Measurements from ENCODE around the gene PODXL.

The PODXL gene

DNA sequence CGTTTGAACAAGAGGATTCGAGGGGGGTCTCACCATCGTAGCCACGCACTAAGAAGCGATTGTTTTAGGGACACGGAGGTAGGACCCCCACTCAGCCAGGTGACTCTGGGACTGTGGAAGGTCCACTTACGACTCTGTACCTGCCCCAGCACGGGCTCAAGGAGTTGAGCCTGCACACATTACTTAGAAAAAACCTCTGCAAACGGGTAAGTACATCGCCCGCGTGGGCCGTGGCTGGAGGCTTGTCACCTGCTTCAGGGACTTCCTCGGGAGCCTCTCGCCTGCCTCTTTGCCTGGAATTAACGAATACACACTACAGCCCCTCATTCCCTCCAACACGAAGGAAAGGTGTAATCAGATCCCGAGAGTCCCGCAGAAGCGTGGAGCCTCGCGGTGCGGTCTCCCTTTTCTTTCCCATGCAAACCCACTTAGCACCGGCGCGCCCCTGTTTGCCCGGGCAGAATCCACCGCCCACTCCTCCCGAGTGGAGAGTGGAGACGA lies 826 bp downstream of the PODXL start:
- peak overlapping the region; percentile 52 for H3K4me3 ChIP-seq (ENCODE audit: low read depth, low read length)
- TF ChIP-seq, protein P1, sequence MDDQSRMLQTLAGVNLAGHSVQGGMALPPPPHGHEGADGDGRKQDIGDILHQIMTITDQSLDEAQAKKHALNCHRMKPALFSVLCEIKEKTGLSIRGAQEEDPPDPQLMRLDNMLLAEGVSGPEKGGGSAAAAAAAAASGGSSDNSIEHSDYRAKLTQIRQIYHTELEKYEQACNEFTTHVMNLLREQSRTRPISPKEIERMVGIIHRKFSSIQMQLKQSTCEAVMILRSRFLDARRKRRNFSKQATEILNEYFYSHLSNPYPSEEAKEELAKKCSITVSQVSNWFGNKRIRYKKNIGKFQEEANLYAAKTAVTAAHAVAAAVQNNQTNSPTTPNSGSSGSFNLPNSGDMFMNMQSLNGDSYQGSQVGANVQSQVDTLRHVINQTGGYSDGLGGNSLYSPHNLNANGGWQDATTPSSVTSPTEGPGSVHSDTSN (CRISPR knock-in tag; IDR thresholded peaks at IDR 0.05) = peak; percentile 20; the same call in 1 of the 2 replicates
- TF ChIP-seq EGR2 (tag by site-specific recombination; IDR thresholded peaks at IDR 0.05; ENCODE audit: low read depth) = peak; percentile 80
- TF ChIP-seq ZNF202 (tag by site-specific recombination; IDR thresholded peaks at IDR 0.05; ENCODE audit: borderline replicate concordance) = no peak
- TF ChIP-seq ZNF777 (tag by site-specific recombination; IDR thresholded peaks at IDR 0.05; ENCODE audit: borderline replicate concordance) = no peak
- peak; percentile 83 for TF ChIP-seq ZNF335 (tag by site-specific recombination; conservative IDR thresholded peaks at IDR 0.05)
- TF ChIP-seq ZXDB (tag by site-specific recombination; IDR thresholded peaks at IDR 0.05) = peak; percentile 44; the same call in 1 of the 2 replicates
- peak; percentile 56; the same call in 1 of the 2 replicates for TF ChIP-seq ZNF2 (tag by site-specific recombination; IDR thresholded peaks at IDR 0.05)
- TF ChIP-seq ZBTB48 (tag by site-specific recombination; IDR thresholded peaks at IDR 0.05) = 0 out of 2 replicates have a peak, but pooled peaks have one; percentile 10
- TF ChIP-seq, protein P2, sequence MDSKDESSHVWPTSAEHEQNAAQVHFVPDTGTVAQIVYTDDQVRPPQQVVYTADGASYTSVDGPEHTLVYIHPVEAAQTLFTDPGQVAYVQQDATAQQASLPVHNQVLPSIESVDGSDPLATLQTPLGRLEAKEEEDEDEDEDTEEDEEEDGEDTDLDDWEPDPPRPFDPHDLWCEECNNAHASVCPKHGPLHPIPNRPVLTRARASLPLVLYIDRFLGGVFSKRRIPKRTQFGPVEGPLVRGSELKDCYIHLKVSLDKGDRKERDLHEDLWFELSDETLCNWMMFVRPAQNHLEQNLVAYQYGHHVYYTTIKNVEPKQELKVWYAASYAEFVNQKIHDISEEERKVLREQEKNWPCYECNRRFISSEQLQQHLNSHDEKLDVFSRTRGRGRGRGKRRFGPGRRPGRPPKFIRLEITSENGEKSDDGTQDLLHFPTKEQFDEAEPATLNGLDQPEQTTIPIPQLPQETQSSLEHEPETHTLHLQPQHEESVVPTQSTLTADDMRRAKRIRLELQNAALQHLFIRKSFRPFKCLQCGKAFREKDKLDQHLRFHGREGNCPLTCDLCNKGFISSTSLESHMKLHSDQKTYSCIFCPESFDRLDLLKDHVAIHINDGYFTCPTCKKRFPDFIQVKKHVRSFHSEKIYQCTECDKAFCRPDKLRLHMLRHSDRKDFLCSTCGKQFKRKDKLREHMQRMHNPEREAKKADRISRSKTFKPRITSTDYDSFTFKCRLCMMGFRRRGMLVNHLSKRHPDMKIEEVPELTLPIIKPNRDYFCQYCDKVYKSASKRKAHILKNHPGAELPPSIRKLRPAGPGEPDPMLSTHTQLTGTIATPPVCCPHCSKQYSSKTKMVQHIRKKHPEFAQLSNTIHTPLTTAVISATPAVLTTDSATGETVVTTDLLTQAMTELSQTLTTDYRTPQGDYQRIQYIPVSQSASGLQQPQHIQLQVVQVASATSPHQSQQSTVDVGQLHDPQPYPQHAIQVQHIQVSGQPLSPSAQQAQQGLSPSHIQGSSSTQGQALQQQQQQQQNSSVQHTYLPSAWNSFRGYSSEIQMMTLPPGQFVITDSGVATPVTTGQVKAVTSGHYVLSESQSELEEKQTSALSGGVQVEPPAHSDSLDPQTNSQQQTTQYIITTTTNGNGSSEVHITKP (tag by site-specific recombination; IDR thresholded peaks at IDR 0.05) = 0 out of 2 replicates have a peak, but pooled peaks have one; percentile 13
- no peak for TF ChIP-seq ZNF16 (tag by site-specific recombination; IDR thresholded peaks at IDR 0.05; ENCODE audit: low read depth)
- no peak for TF ChIP-seq SALL2 (tag by site-specific recombination; IDR thresholded peaks at IDR 0.05; ENCODE audit: borderline replicate concordance)
- TF ChIP-seq ZNF174 (tag by site-specific recombination; IDR thresholded peaks at IDR 0.05) = no peak
- TF ChIP-seq ZBTB1 (tag by site-specific recombination; IDR thresholded peaks at IDR 0.05) = no peak
- ChIA-PET POLR2A (no interaction called here), CTCF (interaction anchor here (1.1 kb wide), 1 partner anchor 10 kb away, joined by 11 read pairs; no protein-coding TSS in a partner anchor)
- H3K27ac ChIP-seq (ENCODE audit: extremely low read depth, low read depth, low read length) = no peak overlapping the region; the same call in 1 of the 2 replicates
- no peaks in the 10 kb centered on the region for H3K9me3 ChIP-seq (ENCODE audit: control insufficient read depth, insufficient read depth, low read depth, low read length)
- no peaks in the 10 kb centered on the region for H3K36me3 ChIP-seq (ENCODE audit: control insufficient read depth in 2 of 2, insufficient read depth in 1 of 2, low read length in 2 of 2)
- H3K4me1 ChIP-seq (ENCODE audit: control insufficient read depth, insufficient read depth, low read length) = peaks cover 8% of the 10 kb centered on the region

DNA sequence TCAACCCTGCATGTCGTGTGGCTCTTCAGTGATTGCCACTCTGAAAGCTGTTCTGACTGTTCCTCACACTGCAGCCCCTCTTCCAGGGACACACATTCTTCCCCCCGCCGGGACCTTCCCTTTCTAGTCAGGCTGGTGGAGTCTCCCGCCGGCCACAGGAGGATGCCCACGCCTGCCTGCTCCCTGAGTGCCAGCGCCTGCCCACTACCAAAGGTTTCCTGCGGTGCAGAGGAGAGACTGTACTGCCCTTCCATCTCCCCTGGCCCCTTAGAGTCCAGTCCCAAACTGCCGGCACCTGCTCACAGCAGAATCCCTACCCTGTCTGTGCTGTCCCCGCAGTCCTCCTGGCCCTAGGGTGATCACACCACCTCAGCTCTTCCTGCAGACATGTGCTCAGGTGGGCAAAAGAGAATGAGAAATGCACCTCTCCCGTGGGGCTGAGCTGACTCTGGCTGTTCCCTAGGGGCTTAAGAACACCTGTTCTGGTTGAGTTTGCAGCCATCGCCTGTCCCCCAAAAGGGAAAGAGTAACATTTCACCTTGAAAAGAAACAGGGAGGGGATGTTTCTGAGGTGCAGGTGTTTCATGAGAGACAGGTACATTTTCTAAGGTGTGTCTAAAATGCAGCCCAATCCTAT lies 1.4 kb downstream of the PODXL start:
- ChIA-PET CTCF (interaction anchor here (0.8 to 1.1 kb wide), 2 partner anchors 9 to 11 kb away, joined by 3 to 11 read pairs; no protein-coding TSS in a partner anchor), POLR2A (no interaction called here)
- Histone ChIP-seq H3K27ac (ENCODE audit: extremely low read depth, low read depth, low read length) (no peak overlapping the region), H3K36me3 (ENCODE audit: control insufficient read depth in 2 of 2, insufficient read depth in 1 of 2, low read length in 2 of 2) (no peaks in the 10 kb centered on the region), H3K4me1 (ENCODE audit: control insufficient read depth, insufficient read depth, low read length) (peaks cover 8% of the 10 kb centered on the region), H3K9me3 (ENCODE audit: control insufficient read depth, insufficient read depth, low read depth, low read length) (no peaks in the 10 kb centered on the region), H3K4me3 (ENCODE audit: low read depth, low read length) (no peak overlapping the region)
- TF ChIP-seq ZNF112 (tag by site-specific recombination; IDR thresholded peaks at IDR 0.05) = no peak
- TF ChIP-seq MZF1 (tag by site-specific recombination; IDR thresholded peaks at IDR 0.05; ENCODE audit: borderline replicate concordance) = no peak
- TF ChIP-seq ZNF341 (tag by site-specific recombination; IDR thresholded peaks at IDR 0.05; ENCODE audit: low read depth) = peak; percentile 36; the same call in 1 of the 2 replicates
- TF ChIP-seq ZNF626 (tag by site-specific recombination; IDR thresholded peaks at IDR 0.05) = no peak
- TF ChIP-seq ZNF600 (tag by site-specific recombination; IDR thresholded peaks at IDR 0.05) = peak; percentile 36; the same call in 1 of the 2 replicates
- no peak for TF ChIP-seq ZNF266 (tag by site-specific recombination; IDR thresholded peaks at IDR 0.05; ENCODE audit: low read depth)
- no peak for TF ChIP-seq ZNF426 (tag by site-specific recombination; IDR thresholded peaks at IDR 0.05)
- TF ChIP-seq ZNF777 (tag by site-specific recombination; IDR thresholded peaks at IDR 0.05; ENCODE audit: borderline replicate concordance) = no peak
- TF ChIP-seq ZNF10 (tag by site-specific recombination; IDR thresholded peaks at IDR 0.05) = peak; percentile 64; the same call in 1 of the 2 replicates
- no peak for TF ChIP-seq SP2 (tag by site-specific recombination; IDR thresholded peaks at IDR 0.05)
- TF ChIP-seq WT1 (tag by site-specific recombination; IDR thresholded peaks at IDR 0.05) = no peak
- TF ChIP-seq, protein P3, sequence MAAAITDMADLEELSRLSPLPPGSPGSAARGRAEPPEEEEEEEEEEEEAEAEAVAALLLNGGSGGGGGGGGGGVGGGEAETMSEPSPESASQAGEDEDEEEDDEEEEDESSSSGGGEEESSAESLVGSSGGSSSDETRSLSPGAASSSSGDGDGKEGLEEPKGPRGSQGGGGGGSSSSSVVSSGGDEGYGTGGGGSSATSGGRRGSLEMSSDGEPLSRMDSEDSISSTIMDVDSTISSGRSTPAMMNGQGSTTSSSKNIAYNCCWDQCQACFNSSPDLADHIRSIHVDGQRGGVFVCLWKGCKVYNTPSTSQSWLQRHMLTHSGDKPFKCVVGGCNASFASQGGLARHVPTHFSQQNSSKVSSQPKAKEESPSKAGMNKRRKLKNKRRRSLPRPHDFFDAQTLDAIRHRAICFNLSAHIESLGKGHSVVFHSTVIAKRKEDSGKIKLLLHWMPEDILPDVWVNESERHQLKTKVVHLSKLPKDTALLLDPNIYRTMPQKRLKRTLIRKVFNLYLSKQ (tag by site-specific recombination; IDR thresholded peaks at IDR 0.05; ENCODE audit: borderline replicate concordance) = no peak
- no peak for TF ChIP-seq ZNF423 (tag by site-specific recombination; IDR thresholded peaks at IDR 0.05)
- no peak for TF ChIP-seq KLF8 (tag by site-specific recombination; IDR thresholded peaks at IDR 0.05)
- TF ChIP-seq, protein P4, sequence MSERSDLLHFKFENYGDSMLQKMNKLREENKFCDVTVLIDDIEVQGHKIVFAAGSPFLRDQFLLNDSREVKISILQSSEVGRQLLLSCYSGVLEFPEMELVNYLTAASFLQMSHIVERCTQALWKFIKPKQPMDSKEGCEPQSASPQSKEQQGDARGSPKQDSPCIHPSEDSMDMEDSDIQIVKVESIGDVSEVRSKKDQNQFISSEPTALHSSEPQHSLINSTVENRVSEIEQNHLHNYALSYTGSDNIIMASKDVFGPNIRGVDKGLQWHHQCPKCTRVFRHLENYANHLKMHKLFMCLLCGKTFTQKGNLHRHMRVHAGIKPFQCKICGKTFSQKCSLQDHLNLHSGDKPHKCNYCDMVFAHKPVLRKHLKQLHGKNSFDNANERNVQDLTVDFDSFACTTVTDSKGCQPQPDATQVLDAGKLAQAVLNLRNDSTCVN (tag by site-specific recombination; optimal IDR thresholded peaks at IDR 0.05) = no peak
